HEK293T (cell line): Measurements from ENCODE around the gene PANK1.

ENCODE experiments used
- CTCF ChIA-PET: fragments of 350-600 bp; formaldehyde crosslinking; extraction: SDS; loops from one replicate; lab custom pipeline; 2021; ENCODE audit warnings: antibody characterized with exemption, inconsistent platforms; lab: Yijun Ruan, JAX
- POLR2A ChIA-PET: fragments of 350-600 bp; formaldehyde crosslinking; extraction: SDS; loops from one replicate; lab custom pipeline; 2020; ENCODE audit warnings: antibody characterized with exemption, inconsistent platforms; lab: Yijun Ruan, JAX
- DNase-seq: peaks from one replicate; pipeline ENCODE4 v3.0.0; 2012; ENCODE audit warnings: mixed read lengths; ENCODE audit errors: extremely low spot score
- ARNT ChIP-seq: fragments of 450-650 bp; IDR thresholded peaks from 2 replicates; pipeline ENCODE4 v1.6.1; 2017; ENCODE audit warnings: mild to moderate bottlenecking
- BHLHE40 ChIP-seq: fragments of 450-650 bp; IDR thresholded peaks from 2 replicates; pipeline ENCODE4 v1.6.1; 2016; ENCODE audit warnings: mild to moderate bottlenecking, moderate library complexity, borderline replicate concordance
- CTBP1 ChIP-seq: fragments of 450-650 bp; IDR thresholded peaks from 2 replicates; pipeline ENCODE4 v1.6.1; 2016; ENCODE audit warnings: borderline replicate concordance
- ELF4 ChIP-seq: fragments of 450-650 bp; IDR thresholded peaks from 2 replicates; pipeline ENCODE4 v1.6.1; 2017; ENCODE audit warnings: antibody characterized with exemption
- FOXA1 ChIP-seq: fragments of 450-650 bp; IDR thresholded peaks from 2 replicates; pipeline ENCODE4 v1.6.1; 2016; ENCODE audit warnings: mild to moderate bottlenecking
- FOXK2 ChIP-seq: fragments of 450-650 bp; IDR thresholded peaks from 2 replicates; pipeline ENCODE4 v1.6.1; 2016; ENCODE audit warnings: mild to moderate bottlenecking
- FOXM1 ChIP-seq: fragments of 450-650 bp; IDR thresholded peaks from 2 replicates; pipeline ENCODE4 v1.6.1; 2017; ENCODE audit warnings: mild to moderate bottlenecking, borderline replicate concordance
- HDGF ChIP-seq: fragments of 450-650 bp; IDR thresholded peaks from 2 replicates; pipeline ENCODE4 v1.6.1; 2017; ENCODE audit warnings: antibody characterized with exemption, borderline replicate concordance
- L3MBTL2 ChIP-seq: fragments of 450-650 bp; conservative IDR thresholded peaks from 2 replicates; pipeline ENCODE4 v1.6.1; 2016; ENCODE audit warnings: mild to moderate bottlenecking
- LEF1 ChIP-seq: fragments of 450-650 bp; IDR thresholded peaks from 2 replicates; pipeline ENCODE4 v1.6.1; 2017; ENCODE audit warnings: mild to moderate bottlenecking, borderline replicate concordance
- NFRKB ChIP-seq: fragments of 450-650 bp; IDR thresholded peaks from 2 replicates; pipeline ENCODE4 v1.6.1; 2016; ENCODE audit warnings: mild to moderate bottlenecking, moderate library complexity
- SP1 ChIP-seq: fragments of 450-650 bp; IDR thresholded peaks from 2 replicates; pipeline ENCODE4 v1.6.1; 2017
- SUZ12 ChIP-seq: fragments of 450-650 bp; IDR thresholded peaks from 2 replicates; pipeline ENCODE4 v1.6.1; 2016; ENCODE audit warnings: mild to moderate bottlenecking
- TARDBP ChIP-seq: fragments of 450-650 bp; IDR thresholded peaks from 2 replicates; pipeline ENCODE4 v1.6.1; 2016
- ZNF384 ChIP-seq: fragments of 450-650 bp; IDR thresholded peaks from 2 replicates; pipeline ENCODE4 v1.6.1; 2016
- TF ChIP-seq, protein P1 (sequence below): fragments of 450-650 bp; IDR thresholded peaks from 2 replicates; pipeline ENCODE4 v1.6.1; 2016

Gene PANK1

DNA sequence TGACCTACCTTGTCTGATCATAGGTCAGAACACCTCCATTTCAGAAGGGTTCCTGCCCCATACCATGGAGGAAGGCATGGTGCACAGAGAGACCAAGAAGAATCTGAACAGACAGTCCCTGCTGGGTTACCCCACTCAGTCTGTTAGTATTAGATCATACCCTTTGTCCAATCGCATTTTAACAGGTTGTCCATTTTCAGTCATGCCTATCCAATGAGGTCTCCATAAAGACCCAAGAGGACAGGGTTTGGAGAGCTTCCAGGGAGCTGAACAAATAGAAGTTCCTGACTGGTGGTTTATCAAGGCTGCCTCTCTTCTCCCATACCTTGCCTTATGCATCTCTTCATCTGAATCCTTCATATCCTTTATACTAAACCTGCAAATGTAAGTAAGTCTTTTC is 88.4 kb downstream of the PANK1 start:
- POLR2A ChIA-PET: no interaction called here
- CTCF ChIA-PET: no interaction called here
- DNase-seq: no peak
- TF ChIP-seq ZNF384: no peak
- TF ChIP-seq FOXK2: no peak
- TF ChIP-seq FOXA1: no peak
- no peak for TF ChIP-seq BHLHE40
- TF ChIP-seq FOXM1: no peak
- TF ChIP-seq HDGF: no peak

DNA sequence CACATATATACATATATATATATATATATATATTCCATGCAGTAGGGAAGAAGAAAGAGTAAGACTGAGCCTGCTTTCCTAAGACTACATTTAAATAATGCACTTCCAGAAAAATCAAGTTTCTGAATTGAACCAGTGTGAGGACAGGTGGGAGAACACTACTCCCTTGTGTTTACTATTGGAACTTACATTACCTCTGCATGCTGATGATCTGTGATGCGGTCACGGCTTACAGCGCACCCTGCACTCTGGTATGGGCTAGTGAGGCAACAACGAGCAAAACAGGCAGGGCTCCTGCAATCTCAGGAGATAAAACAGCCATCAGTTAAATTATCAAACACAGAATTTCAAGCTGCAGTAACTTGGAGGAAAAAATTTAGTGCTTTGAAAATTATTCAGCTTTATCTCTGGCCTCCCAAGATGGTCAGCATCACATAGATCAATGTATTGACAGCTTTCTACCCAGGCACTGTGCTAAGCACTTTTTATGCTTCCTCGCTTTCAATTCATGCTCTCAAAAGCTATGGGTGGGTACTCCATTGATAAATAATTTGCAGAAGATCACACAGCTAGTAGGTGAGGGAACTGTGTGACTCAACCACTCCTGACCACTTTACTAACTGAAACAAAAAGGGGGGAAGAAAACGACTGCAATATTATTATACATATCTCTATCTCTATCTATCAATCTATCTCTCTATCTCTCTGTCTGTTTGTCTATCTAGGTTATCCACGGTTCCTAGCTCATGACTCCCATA is 89.2 kb downstream of the PANK1 start:
- CTCF ChIA-PET: no interaction called here

DNA sequence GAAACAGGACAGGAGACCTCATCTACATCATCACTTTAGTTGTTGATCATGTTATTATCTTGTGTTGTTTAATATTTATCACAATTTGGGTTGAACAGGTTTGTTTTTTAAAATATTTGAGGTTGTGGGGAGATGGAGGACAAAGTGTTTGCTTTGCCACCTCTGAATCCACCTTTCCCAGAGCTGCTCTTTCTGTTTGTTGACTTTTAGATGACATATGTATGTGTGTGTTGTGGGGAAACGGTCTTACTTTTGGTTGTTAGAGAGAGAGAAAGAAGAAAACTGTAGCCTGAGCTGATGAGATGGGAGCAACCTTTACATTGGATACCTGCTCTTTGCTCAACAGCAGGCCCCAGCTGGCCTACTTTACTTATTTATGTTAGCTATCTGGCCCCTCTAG is 90.6 kb downstream of the PANK1 start:
- POLR2A ChIA-PET: no interaction called here
- CTCF ChIA-PET: interaction anchor here (0.7 to 1.3 kb wide), 2 partner anchors 8 to 125 kb away, joined by 3 read pairs; no protein-coding TSS in a partner anchor

More for the DNA sequence above, 89.2 kb downstream of the PANK1 start:
- no peak for DNase-seq
- TF ChIP-seq SP1 (no peak), HDGF (no peak), FOXA1 (no peak), L3MBTL2 (no peak), ELF4 (no peak), LEF1 (no peak), TARDBP (no peak), ZNF384 (no peak), FOXM1 (no peak), ARNT (no peak), CTBP1 (no peak), BHLHE40 (no peak), SUZ12 (no peak), NFRKB (no peak), FOXK2 (no peak)
- TF ChIP-seq, protein P1, sequence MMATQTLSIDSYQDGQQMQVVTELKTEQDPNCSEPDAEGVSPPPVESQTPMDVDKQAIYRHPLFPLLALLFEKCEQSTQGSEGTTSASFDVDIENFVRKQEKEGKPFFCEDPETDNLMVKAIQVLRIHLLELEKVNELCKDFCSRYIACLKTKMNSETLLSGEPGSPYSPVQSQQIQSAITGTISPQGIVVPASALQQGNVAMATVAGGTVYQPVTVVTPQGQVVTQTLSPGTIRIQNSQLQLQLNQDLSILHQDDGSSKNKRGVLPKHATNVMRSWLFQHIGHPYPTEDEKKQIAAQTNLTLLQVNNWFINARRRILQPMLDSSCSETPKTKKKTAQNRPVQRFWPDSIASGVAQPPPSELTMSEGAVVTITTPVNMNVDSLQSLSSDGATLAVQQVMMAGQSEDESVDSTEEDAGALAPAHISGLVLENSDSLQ: no peak
- POLR2A ChIA-PET: no interaction called here

DNA sequence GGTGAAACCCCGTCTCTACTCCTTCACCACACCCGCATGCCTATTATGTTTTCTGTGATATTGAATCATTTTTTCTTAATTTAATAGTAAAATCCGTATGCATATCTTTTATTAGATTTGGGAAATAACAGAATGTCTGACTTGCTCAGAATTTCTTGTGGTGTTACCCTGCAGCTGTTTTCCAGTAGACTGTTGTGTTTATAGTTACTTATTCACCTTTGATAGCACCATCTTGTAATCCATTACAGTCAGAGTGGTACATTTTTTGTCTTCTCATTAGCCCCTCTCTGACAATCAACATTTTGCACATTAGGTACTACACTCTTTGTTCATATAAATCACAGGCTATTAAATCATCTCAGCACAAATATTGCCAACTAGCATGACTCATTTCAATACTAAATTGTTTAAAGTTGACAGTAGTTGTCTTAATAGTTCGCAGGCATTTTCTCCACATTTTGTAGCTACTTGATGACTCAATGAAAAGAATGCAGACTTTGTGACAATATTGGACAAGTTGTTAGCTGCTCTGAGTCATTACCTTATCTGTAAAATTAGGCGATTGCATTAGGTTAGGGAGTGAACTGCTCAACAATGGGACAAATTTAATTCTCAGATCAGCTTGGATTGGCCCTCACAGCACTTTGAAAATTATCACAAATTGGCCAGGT is 91.8 kb downstream of the PANK1 start:
- TF ChIP-seq CTBP1: no peak
- TF ChIP-seq SP1: no peak
- no peak for TF ChIP-seq HDGF
- TF ChIP-seq NFRKB: no peak
- TF ChIP-seq, protein P1: no peak
- TF ChIP-seq SUZ12: no peak
- no peak for TF ChIP-seq ELF4
- ChIA-PET POLR2A (no interaction called here), CTCF (no interaction called here)
- no peak for DNase-seq

More for the DNA sequence above, 90.6 kb downstream of the PANK1 start:
- TF ChIP-seq ARNT: no peak
- no peak for TF ChIP-seq FOXA1
- no peak for TF ChIP-seq BHLHE40
- TF ChIP-seq ELF4: no peak
- no peak for TF ChIP-seq NFRKB
- no peak for TF ChIP-seq CTBP1
- TF ChIP-seq TARDBP: no peak
- no peak for TF ChIP-seq FOXK2
- no peak for TF ChIP-seq SP1
- no peak for TF ChIP-seq L3MBTL2
- TF ChIP-seq LEF1: no peak
- TF ChIP-seq, protein P1: no peak
- TF ChIP-seq HDGF: no peak
- TF ChIP-seq FOXM1: no peak
- TF ChIP-seq SUZ12: no peak
- TF ChIP-seq ZNF384: no peak
- no peak for DNase-seq

DNA sequence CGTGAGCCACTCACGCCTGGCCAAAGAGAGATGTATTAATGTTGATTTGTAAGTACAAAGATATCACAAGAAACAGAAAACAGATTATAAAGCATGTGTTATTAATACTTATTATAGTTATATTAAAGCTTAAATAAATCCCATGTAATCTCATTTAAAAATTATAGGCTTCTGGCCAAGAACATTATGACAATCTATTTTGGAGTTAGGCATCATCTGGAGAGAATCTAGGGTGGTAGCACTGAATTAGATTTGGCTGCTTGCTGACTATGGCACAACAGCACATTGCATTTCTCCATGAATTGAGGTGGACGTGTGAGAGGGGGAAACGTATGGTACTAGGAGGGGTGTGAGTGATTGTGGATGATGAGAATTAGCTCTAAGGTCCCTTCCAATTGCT is 92.8 kb downstream of the PANK1 start:
- POLR2A ChIA-PET: no interaction called here
- no peak for DNase-seq
- CTCF ChIA-PET: no interaction called here
- no peak for TF ChIP-seq LEF1
- TF ChIP-seq SUZ12: no peak
- TF ChIP-seq TARDBP: no peak
- no peak for TF ChIP-seq BHLHE40
- TF ChIP-seq SP1: no peak
- TF ChIP-seq ZNF384: no peak
- TF ChIP-seq FOXK2: no peak
- no peak for TF ChIP-seq ELF4
- TF ChIP-seq HDGF: no peak
- no peak for TF ChIP-seq ARNT
- TF ChIP-seq L3MBTL2: no peak
- TF ChIP-seq NFRKB: no peak
- TF ChIP-seq FOXM1: no peak
- TF ChIP-seq CTBP1: no peak

DNA sequence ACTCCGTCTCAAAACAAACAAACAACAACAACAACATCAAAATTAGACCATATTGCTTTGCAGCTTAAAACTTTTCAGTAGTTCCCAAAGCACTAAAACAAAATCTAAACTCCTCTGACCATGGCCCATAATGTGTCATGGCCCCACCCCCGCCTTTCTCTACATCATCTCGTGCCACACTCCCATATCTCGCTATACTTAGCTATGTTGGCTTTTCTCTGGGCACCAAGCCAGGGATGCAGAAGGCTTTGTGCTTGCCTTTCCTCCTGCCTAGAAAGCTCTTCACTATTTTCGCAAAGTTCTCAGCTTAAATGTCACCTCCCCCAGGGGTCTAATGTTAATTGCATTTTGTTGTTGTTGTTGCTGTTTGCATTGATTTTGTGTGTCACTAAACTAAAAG is 94.5 kb downstream of the PANK1 start:
- no peak for DNase-seq
- ChIA-PET POLR2A (no interaction called here), CTCF (no interaction called here)
- TF ChIP-seq BHLHE40: no peak
